Kidney tubule cell (primary cell): Measurements from ENCODE around the gene PXN.
"Not testable (repeated sequence)": the region's sequence is repeated elsewhere in the genome, so short reads cannot be mapped to it uniquely, and the experiment has no call there.

Source experiments
- DNase-seq: peaks from one replicate; pipeline ENCODE4 v3.0.0-alpha.2; 2018; ENCODE audit warnings: low spot score

PXN gene

DNA sequence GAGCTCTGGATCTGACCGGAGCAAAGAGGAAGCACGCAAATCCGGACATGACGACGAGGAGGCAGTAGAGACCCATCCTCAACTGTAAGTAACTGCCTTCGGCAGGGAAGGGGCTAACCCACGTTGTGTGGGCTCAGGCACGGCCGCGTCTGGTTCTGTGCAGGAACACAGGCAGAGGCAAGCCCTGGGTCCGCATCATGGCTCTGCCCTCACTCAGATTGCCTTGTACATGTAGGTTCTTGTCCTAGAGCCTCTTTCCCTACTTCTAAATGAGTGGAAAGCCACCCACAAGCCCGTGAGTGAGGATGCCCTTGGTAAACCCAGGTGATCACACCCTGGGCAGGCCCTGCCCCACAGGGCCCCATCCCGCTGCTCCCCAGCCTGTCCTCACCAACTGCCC, 55.7 kb downstream of the PXN start:
- DNase-seq, result no peak

DNA sequence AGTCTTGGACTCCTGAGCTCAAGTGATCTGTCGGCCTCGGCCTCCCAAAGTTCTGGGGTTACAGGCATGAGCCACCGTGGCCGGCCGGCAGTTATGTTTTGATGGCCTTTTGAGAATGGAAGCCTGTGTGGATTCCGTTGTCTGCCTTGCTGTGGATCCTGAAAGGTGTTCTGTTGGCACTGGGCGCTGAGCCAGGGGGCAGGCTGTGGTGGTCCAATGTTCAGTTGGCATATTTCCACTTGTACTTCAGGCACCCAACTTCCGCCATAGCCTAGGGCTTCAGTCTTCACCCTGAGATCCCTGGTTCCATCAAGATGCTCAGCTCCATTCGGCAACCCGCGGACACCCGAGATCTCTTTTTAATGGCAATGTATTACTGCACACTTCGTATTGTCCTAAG, 58.3 kb downstream of the PXN start:
- no peak for DNase-seq

DNA sequence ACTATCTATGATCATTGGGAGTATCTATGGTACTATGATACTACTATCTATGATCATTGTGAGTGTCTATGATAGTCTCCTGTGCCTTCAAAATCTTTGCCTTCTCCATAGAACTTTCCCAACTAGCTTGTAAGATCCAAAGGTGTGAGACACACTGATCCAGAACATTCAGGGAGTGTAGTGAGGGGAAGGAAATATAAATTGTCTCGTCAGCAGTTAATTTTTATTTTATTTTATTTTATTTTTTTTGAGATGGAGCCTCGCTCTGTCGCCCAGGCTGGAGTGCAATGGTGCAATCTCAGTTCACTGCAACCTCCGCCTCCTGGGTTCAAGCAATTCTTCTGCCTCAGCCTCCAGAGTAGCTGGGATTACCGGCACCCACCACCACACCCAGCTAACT, 58.7 kb downstream of the PXN start:
- DNase-seq, result not testable (repeated sequence)

DNA sequence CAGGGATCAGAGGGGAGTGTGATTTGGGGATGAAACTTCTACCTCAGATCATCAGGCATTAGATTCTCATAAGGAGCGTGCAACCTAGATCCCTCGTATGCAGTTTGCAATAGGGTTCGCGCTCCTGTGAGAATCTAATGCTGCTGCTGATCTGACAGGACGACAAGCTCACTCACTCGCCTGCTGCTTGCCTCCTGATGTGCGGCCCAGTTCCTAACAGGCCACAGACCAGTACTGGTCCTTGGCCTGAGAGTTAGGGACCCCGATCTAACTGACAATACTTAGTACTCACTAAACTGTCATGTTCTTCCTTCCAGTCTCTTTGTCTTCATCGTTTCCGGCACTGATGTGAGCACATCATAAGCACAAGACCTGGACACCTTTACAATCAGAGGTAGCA, 59.3 kb downstream of the PXN start:
- DNase-seq, result no peak

DNA sequence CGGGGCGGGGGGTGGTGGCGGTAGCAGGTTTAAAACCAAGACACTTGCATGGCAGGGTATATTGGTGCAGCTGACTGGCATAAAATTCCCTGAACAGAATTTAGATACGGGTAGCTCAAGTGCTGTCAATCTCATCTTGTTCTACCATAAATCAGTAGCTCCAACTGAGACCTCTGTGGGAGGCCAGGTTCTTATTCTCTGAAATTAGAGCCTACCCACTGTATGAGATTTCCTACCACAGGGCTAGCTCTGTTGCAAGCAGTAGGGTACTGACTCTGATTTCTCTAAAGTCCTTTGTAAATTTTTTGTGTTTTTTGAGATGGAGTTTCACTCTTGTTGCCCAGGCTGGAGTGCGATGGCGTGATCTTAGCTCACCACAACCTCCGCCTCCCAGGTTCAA, 61.4 kb downstream of the PXN start:
- no peak for DNase-seq

DNA sequence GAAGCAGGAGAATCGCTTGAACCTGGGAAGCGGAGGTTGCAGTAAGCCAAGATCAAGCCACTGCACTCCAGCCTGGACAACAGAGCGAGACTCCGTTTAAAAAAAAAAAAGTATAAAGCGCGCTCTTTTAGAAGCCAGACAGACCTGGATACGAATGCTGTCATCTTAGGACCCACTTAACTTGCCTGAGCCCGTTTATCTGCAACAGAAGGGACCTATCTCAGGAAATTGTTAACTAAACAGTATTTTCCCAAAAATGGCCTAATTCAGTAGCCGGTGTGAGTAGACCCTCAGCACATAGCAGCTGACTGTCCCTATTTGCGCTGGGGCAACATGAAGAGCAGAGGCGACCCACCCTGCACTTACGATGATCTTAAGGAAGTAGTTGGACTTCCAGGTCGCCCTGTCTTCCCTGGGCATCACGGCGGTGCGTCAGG, 65.1 kb downstream of the PXN start:
- no peak for DNase-seq

DNA sequence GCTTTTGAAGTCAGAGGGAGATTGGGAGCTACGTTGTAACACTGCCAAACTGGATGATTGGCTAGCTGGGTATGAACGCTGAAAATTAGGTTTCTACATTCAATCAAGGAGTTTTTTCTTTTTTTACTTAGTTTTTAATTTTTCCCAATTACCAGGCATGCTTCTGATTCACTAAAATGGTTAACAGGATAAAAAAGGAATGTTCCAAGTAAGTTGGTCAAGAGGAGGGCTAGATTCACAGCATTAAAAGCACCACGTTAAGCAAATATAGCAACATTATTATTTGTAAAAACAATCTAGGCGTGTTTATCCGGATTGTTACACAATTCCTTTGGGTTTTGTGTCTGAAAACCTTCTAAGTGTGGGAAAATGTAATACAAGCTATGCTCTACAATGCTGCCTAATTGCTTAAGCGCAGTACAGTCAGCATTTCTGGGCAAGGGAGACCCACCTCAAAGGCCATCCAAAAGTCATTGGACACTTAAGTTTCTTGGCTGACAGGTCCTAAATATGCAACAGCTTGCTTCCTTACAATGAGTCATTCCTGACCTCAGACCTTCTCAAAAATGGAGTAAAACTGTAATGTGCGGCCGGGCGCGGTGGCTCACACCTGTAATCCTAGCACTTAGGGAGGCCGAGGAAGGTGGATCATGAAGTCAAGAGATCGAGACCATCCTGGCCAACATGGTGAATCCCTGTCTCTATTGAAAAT, 65.8 kb downstream of the PXN start:
- DNase-seq, result peak; percentile 77

DNA sequence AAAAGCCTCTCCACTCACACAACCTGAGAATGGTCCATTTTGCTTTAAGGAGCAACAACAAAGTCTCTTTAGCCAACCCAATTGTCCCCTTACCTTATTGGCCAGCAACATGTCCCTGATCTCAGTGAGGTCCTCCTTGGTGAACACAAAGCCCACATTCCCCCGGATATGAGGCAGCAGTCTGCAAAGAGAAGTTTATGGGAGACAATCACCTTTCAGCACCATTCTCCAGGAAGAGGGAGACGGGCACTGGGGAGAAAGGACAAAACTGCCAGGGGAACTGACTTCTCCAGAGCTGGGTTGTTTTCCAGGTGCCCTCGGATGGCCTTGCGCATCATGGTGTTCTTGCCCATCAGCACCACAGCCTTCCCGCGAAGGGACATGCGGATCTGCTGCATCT, 66.5 kb downstream of the PXN start:
- DNase-seq, result no peak

DNA sequence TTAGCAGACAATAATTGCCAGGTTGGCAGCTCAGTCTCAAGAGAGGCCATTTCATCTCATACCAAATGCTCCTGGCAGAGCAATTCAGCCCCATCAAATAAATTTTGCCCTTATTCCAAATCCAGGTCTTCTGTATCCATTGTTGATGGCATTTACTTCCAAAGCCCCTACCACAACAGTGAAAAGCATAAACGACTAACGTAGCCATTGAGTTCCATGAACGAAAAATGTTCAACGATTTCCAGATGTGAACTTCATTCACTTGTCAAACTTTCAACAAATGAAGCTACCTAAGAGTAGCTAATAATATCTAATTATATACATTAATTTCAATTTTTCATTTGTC, 68.0 kb downstream of the PXN start:
- DNase-seq, result no peak

DNA sequence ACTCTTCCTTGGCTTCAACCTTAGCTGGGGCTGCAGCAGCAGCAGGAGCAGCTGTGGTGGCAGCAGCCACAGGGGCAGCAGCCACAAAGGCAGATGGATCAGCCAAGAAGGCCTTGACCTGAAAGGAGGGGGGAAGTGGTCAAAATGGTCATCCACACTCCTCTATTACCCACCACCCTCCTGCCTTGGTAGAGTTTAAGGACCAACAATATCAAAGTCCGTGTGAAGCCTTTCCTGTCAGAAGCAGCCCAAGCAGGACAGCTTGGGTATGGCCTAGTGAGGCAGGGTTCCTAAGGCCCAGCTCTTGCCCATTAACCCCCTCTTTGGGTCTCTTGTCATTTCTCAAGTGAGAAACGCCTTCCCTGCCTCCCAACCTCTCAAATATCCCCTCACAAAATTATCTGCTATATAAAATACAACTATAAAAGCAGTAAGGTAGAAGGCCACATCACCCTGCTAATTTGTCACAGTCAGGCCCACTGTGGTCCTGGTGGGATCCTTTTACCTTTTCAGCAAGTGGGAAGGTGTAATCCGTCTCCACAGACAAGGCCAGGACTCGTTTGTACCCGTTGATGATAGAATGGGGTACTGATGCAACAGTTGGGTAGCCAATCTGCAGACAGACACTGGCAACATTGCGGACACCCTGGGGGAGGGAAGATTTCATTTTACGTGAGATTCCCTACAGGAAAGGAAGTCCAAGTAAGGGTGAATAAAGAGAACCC, 68.6 kb downstream of the PXN start:
- not testable (repeated sequence) for DNase-seq

DNA sequence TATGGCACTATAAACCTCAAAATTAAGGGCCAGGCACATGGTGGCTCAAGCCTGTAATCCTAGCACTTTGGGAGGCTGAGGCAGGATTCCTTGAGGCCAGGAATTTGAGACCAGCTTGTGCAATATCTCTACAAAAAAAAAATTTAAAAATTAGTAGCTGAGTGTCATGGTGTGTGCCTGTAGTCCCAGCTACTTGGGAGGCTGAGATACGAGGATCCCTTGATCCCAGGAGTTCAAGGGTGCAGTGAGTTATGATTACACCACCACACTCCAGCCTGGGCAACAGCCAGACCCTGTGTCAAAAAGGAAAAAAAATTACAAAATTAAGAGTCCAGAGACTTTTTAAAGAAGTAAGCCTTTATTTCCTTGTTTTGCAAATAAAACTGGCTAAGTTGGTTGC, 69.2 kb downstream of the PXN start:
- no peak for DNase-seq

DNA sequence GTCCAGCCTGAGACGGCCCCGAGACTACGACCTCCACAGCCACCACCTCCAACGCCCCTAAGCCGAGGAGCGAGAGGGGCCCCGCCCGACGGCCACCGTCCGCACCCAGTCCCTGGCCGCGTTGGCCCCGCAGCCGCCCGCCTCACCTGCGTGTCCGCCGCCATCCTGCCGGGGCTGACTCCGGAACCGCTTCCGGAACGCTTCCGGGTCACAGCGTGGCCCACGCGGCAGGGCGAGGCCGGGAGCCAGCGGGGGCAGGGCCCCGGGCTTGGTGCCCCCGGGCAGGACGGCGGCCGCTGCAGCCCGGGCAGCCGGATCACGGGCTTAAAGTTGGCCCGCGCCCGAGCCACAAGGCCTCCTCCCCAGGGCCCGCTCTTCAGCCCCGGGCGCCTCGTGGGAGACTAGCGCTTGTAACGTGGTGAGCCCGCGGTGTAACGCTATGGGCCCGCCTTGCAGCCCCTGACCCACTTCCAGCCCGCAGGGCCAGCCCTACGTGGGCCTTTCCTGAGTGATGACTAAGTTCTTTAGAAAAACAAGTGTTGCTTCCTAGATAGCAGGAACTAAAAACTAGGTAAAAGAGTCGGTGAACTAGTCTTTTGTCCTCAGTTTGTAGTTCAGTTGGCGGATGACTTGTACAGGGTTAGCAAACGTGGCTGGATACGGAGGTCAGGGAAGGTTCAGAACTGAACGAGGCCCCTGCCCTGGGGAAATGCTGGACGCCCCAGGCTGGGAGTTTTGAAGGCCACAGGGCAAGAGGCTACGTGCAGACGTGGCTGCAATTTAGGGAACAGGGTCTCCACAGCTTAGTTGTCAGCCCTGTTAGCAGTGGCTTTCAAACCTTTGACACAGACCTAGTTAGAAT, 70.8 kb downstream of the PXN start, which contains the start of gene GCN1:
TSS of gene GCN1 (minus strand) at position 182 of the 862 bp plus-strand sequence. CDS start at position 164, 18 bp downstream.
- peak; percentile 89 for DNase-seq

DNA sequence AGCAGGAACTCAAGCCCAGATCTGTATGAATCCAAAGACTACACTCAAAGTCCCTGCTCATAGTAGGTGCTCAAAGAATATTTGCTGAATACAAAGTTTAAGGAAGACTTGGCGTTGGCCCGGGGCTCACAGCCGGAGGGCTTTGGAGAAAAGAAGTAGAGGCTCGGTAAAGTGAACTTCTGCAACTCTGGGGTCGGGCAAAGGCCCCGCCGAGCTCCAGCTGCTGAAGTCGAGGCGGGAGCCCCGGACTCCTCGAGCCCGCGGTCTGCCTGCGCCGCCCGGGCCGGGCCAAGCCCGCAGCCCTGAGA, 71.3 kb downstream of the PXN start:
- DNase-seq, result no peak

DNA sequence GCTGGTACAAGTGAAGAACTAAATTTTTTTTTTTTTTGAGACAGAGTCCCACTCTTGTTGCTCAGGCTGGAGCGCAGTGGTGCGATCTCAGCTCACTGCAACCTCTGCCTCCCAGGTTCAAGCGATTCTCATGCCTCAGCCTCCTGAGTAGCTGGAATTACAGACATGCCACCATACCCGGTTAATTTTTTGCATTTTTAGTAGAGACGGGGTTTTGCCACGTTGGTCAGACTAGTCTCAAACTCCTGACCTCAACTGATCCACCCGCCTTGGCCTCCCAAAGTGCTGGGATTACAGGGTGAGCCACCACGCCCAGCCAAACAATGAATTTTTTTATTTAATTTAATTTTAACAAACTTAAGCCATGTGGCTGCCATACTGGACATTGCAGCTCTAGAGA, 72.2 kb downstream of the PXN start:
- DNase-seq, result not testable (repeated sequence)

DNA sequence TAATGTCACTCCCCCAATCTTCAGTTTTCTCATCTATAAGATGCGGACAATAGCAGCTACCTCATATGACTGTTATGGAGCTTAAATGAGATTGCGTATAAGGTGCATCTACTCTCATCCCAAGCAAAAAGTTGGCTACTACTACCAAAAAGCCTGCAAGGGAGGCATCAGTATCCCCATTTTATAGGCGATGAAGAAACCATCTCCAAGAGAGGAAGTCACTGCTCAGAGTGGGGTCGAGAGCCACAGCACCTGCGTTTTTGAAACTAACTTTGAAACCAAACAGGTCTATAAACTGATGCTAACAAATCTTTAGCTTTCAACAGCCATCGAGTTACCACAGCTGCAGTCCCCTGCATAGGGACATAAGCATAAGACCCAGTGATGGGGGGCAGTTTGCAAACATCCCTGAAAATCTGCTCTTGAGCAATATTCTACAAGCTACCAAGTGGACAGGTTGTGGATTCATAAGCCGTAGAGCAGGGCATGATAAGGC, 74.5 kb downstream of the PXN start:
- no peak for DNase-seq

DNA sequence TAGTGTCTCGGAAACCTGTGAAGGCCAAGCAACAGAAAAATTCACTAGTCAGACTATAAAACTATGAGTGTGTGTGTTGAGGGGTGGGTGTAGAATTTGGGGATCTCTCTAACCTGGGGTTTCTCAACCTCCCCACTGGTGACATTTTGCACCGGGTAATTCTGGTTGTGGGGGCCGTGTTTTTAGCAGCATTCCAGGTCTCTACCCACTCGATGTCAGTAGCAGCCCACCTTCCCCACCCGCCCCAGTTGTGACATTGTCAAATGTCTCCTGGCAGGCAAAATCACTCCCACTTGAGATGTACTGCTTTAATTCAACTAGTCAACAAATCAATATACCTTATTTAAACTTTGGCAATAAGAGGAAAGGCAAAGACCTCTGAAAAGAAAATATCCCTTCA, 75.1 kb downstream of the PXN start:
- DNase-seq, result no peak

DNA sequence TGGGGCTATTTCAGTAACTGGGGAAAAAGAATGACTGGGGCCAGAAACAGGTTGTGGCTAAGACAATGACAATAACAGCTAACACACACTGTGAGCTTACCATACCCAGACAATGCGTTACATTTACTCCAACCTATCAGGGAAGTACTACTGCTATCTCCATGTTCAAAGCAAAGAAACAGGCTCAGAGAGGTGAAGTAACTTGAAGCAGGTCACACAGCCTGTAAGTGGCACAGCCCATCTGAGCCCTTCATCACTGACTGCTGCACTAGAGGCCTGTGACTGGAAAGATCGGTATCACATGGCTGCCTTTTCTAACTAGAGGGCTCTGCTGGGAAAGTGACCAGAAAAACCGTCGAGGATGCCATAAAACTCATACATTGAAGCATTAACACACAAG, 78.9 kb downstream of the PXN start:
- no peak for DNase-seq

DNA sequence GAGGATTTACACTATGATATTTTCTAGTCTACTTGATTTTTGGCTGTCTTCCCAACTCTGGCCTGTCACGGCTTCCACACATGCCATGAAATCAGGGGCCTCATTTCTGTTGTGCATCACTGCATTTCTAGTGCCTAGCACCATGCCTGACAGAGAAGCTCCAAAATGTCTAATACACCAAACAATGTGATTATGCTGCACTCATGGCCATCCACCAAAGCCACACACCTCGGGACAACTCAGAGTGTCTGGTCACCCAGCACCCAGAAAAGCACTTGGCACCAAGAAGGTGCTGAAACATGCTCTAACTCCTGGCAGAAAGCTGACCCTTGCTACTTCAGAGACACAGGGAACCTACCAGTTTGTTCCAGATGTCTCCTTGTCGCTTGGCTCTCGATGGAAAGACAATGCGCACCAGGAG, 82.3 kb downstream of the PXN start:
- peak; percentile 94 for DNase-seq

DNA sequence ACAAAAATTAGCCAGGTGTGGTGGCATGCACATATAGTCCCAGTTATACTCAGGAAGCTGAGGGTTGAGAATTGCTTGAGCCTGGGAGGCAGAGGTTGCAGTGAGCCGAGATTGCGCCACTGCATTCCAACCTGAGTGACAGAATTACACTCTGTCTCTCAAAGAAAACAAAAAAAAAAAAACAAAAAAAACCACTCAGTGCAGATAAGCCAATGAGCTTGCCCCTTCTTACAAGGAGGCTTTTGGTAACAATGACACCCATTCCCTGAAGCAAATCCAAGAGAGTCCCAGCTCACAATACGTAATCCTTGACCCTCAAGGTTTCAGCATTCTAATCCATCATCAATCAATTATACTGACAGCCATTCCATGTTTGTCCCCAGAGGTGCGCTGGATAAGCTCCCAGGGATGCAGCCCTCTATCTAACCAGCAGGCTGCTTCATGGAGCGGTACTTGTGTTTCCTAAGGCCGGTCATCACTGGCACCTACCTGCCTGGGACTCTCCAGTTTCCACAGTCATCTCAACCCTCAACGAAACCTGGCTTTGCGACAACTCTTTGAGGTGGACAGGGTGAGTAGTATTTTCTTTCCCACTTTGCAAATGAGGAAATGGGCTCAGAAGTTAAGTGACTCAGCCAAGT, 83.4 kb downstream of the PXN start:
- peak; percentile 99 for DNase-seq

DNA sequence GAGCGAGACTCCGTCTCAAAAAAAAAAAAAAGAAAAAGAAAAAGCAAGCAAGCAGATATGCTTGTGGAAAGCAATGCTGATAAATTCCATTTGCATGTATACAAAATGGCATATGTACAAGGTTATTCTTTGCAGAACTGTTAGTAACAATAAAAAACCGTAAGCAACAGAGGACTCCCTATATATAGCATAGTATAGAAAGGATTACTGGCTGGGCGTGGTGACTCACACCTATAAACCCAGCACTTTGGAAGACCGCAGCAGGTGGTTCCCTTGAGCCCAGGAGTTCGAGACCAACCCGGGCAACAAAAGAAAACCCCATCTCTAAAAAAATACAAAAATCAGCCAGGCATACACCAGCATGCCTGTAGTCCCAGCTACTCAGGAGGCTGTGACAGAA, 84.6 kb downstream of the PXN start:
- no peak for DNase-seq

DNA sequence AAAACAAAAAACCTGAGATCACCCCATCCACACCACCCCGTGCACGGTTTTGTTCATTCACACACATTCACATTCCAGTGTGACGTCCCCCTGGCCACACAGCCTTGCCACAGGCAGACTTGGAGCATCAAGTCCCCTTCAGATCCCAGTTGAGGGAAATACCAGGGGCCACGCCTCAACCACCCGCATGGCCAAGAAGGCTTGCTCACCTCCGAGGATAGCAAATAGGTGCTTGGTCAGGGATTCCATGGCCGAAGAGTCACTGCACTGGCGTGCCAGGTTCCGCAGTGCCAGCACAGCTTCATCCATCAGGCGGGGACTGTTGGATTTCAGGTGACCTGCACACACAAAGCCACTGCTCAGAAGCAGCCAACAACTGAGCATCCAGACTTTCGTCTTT, 90.0 kb downstream of the PXN start:
- DNase-seq, result no peak

DNA sequence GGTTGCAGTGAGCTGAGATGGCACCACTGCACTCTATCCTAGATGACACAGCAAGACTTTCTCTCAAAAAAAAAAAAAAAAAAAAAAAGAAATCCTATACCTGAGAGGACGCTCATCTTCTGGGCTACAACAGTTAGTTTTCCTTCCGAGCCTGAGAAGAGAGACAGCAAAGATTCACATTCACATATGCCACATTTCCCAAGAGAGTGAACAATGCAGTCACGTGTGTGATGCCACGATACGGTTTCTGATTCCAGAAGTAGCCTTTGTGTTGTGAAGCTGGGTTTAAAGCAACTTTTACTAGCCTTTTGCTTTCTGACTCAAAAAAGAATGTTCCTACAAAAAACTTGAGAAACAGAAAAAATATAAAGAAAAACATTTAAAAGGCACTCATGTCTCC, 90.5 kb downstream of the PXN start:
- no peak for DNase-seq
